ENCODE data around the gene SLC6A7.

Gene SLC6A7

DNA sequence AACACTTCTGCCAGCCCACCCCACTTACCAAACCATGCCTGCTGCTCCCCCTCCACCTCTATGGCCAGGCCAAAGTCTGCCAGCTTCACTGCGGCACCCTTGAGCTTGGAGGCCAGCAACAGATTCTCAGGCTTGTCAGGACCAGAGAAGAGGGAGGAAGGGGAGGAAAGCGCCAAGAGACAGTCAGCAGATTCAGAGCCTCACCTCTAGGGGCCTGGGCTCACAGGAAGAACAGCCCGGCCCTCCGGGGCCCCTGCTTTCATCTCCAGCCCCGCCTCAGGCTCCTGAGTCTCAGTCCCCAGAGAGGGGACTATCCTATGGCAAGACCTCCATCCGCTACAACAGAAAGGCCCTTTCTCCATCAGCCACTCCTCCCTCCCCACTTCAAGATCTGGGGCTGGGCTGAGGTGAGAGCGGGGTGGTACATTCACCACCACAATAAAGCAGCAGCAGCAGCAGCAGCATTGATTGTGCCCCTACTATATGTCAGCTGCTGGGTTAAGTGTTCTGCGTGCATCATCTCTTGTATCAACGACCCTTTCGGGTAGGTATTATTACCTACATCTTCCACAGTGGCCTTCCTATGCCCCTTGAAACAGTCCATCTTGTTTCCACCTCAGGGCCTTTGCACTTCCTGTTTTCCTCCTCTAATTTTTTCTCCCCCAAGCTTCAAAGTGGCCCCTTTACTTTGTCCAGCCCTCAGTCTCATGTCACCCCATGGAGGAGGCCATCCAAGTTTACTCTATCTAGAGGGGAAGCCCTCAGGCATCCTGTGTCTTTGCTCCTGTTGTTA, 63.8 kb downstream of the SLC6A7 start:
- H3K27me3 ChIP-seq, result no peaks in the 10 kb centered on the region
- H3K4me2 ChIP-seq, result peak overlapping the region; percentile 85
- no peak overlapping the region; the same call in 1 of the 2 replicates for H3K4me3 ChIP-seq
- TF ChIP-seq Cebpa-rat (IDR thresholded peaks at IDR 0.05), result no peak
- peak overlapping the region; percentile 67 for H3K9ac ChIP-seq
- H3K36me3 ChIP-seq, result no peaks in the 10 kb centered on the region
- H3K27ac ChIP-seq, result peak overlapping the region; percentile 71
- H4K20me1 ChIP-seq, result no peaks in the 10 kb centered on the region
- H3K4me1 ChIP-seq, result peaks cover 73% of the 10 kb centered on the region
- no peaks in the 10 kb centered on the region for H3K9me3 ChIP-seq

DNA sequence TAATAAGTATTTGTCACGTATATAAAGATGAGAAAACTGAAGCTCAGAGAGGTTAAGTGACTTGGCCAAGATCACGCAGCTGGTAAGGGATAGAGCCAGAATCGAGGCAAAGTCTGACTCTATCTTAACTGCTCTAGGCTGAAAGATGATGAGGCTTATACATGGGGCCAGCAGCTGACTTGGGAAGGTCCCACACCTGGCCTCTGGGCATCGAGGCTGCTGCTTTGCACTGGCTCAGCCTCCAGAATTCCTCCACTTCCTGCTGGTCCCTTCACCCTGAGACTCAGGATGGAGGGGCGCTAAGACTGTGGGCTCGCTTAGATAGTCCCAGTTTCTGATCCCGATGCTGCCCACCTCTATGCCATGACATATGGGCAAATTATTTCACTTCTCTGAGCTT, 64.5 kb downstream of the SLC6A7 start:
- no peaks in the 10 kb centered on the region for H4K20me1 ChIP-seq
- H3K27me3 ChIP-seq, result no peaks in the 10 kb centered on the region
- H3K9ac ChIP-seq, result peak overlapping the region; percentile 67
- H3K36me3 ChIP-seq, result no peaks in the 10 kb centered on the region
- peak overlapping the region; percentile 85 for H3K4me2 ChIP-seq
- H3K9me3 ChIP-seq, result no peaks in the 10 kb centered on the region
- H3K4me1 ChIP-seq, result peaks cover 80% of the 10 kb centered on the region
- no peak for TF ChIP-seq Cebpa-rat (IDR thresholded peaks at IDR 0.05)
- H3K27ac ChIP-seq, result peak overlapping the region; percentile 69
- peak overlapping the region; percentile 8; the same call in 1 of the 2 replicates for H3K4me3 ChIP-seq

DNA sequence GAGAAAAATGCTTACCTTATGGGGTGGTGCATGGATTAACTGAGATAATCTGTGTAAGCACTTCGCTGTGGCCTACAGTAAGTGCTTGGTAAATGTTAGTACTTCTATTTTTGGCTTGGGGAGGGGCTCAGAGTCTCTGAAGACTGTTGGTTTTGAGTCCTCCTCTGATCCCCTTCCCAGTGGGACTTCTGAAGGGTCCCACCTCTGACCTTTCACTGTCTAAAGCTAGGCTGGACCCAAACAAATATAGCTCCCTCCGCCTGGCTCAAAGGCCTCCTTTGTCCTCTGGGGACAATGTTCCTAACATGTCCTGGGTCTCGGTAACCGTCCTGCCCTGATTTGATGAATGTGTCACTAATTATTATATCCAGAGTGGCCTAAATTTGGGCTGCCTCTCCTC, 64.9 kb downstream of the SLC6A7 start:
- no peaks in the 10 kb centered on the region for H4K20me1 ChIP-seq
- peak overlapping the region; percentile 69 for H3K27ac ChIP-seq
- H3K36me3 ChIP-seq, result no peaks in the 10 kb centered on the region
- H3K4me2 ChIP-seq, result peak overlapping the region; percentile 85
- H3K4me1 ChIP-seq, result peaks cover 85% of the 10 kb centered on the region
- peak overlapping the region; percentile 67 for H3K9ac ChIP-seq
- no peak for TF ChIP-seq Cebpa-rat (IDR thresholded peaks at IDR 0.05)
- no peaks in the 10 kb centered on the region for H3K9me3 ChIP-seq
- H3K27me3 ChIP-seq, result no peaks in the 10 kb centered on the region
- H3K4me3 ChIP-seq, result peak overlapping the region; percentile 8; the same call in 1 of the 2 replicates

DNA sequence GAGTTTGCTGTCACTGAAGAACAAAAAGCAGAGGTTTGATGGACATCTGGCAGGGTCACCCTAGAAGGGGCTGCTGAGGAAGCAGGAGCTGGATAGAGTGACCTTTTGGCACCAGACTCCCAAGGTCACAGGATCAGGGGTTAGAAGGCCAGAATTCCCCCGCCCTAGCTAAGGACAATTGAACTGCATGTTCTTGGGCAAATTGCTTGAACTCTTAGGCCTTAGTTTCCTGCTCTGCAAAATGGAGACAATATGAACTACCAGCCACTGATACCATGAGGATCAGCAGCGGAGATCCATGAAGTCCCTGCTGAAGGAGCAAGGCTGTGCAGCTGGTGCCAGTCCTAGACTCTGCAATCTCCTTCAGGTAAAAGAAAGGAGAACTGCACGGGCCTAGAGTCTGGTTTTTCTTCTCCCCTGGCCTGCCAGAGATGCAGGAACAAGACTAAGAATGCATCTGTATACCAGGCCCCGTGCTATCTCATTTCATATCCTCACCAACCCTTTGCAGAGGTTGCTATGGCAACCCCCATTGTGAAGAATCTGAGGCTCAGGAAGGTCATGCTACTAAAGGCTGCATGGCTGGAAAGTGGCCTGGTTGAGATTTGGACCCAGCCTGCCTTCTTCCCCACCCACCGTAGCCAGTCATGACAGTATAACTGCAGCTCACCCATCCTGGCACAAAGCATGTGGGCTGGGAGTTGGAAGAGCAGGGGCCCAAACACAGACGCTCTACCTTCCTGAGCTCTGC, 66.0 kb downstream of the SLC6A7 start:
- no peaks in the 10 kb centered on the region for H3K27me3 ChIP-seq
- no peaks in the 10 kb centered on the region for H4K20me1 ChIP-seq
- H3K27ac ChIP-seq, result peak overlapping the region; percentile 69
- H3K4me2 ChIP-seq, result peak overlapping the region; percentile 85
- H3K4me1 ChIP-seq, result peaks cover 95% of the 10 kb centered on the region
- H3K9me3 ChIP-seq, result no peaks in the 10 kb centered on the region
- peak overlapping the region; percentile 67; the same call in 1 of the 2 replicates for H3K9ac ChIP-seq
- H3K4me3 ChIP-seq, result no peak overlapping the region
- H3K36me3 ChIP-seq, result no peaks in the 10 kb centered on the region
- no peak for TF ChIP-seq Cebpa-rat (IDR thresholded peaks at IDR 0.05)

DNA sequence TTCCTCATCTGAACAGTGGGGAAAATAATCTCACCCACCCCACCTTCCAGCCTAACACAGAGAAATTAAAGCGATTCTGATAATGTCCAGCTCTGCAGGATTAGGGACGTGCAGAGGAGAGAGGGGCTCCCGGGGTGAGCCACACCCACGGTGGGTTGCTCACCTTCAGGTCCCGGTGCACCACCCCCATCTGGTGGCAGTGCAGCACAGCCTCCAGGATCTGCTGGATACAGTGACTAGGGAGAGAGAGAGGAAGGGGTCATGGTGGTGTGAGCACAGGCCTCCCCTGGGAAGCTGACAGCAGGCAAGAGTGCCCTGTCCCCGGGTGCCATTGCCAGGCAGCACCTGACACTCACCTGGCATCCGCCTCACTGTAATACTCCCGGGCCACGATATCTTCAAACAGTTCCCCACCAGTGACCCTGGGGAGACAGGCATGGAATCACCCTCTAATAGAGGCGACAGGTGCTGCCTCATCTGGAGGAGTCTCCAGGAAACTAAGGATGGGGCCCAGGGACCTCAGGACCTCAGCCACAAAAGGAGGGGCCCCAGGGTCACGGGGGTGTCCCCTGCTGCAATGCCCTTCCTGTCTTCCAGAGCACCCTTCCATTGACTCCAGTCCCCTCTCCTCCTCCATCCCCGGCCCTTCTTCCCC, 66.7 kb downstream of the SLC6A7 start:
- TF ChIP-seq Cebpa-rat (IDR thresholded peaks at IDR 0.05), result no peak
- H3K4me1 ChIP-seq, result peaks cover 100% of the 10 kb centered on the region
- H3K36me3 ChIP-seq, result no peaks in the 10 kb centered on the region
- no peaks in the 10 kb centered on the region for H3K9me3 ChIP-seq
- no peaks in the 10 kb centered on the region for H3K27me3 ChIP-seq
- H3K4me3 ChIP-seq, result no peak overlapping the region
- H3K4me2 ChIP-seq, result peak overlapping the region; percentile 85
- H3K9ac ChIP-seq, result peak overlapping the region; percentile 67; the same call in 1 of the 2 replicates
- H3K27ac ChIP-seq, result peak overlapping the region; percentile 38; the same call in 1 of the 2 replicates
- H4K20me1 ChIP-seq, result no peaks in the 10 kb centered on the region

DNA sequence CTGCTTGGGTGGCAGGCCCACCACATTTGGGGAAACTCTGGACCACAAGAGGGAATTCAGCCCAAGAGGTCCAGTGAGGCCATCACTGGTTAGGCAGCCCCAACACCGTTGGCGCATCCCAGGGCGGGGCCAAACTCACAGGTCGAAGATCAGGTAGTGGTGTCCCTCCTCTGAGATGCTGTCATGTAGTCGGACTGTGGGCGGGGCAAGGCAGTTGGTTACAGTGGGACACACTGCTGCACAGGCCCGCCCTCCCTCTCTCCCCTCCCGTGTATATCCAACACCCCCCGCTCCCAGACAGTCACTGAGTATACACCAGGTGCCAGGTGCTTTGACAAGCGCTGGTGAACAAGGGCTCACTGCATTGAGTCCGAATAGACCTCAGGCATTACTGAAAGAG, 67.6 kb downstream of the SLC6A7 start:
- H3K27me3 ChIP-seq, result no peaks in the 10 kb centered on the region
- H3K9me3 ChIP-seq, result no peaks in the 10 kb centered on the region
- H4K20me1 ChIP-seq, result no peaks in the 10 kb centered on the region
- no peaks in the 10 kb centered on the region for H3K36me3 ChIP-seq
- H3K27ac ChIP-seq, result peak overlapping the region; percentile 79
- H3K4me2 ChIP-seq, result peak overlapping the region; percentile 85
- TF ChIP-seq Cebpa-rat (IDR thresholded peaks at IDR 0.05), result no peak
- H3K4me1 ChIP-seq, result peaks cover 100% of the 10 kb centered on the region
- H3K9ac ChIP-seq, result peak overlapping the region; percentile 48; the same call in 1 of the 2 replicates
- no peak overlapping the region for H3K4me3 ChIP-seq

DNA sequence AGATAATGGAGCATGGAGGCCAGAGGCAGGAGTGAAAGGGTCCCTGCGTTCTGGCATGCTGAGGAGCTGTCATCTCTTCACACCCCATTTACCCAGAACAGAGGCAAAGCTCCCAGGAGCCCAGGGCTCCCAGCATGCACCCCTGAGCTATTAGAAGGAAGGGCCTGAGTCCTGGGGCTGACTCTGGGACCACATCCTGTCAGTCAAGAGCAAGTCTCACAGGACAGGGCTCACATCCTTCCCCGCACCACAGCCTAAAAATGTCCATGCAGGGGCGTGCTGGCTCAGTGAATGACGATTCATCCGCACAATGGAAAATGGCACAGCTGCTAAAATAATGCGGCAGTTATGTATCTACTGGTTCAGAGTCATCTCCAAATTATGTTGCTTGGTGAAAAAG, 68.3 kb downstream of the SLC6A7 start:
- Histone ChIP-seq H3K4me1 (peaks cover 100% of the 10 kb centered on the region), H3K9me3 (no peaks in the 10 kb centered on the region), H4K20me1 (no peaks in the 10 kb centered on the region), H3K27ac (peak overlapping the region; percentile 79), H3K4me2 (peak overlapping the region; percentile 85), H3K36me3 (no peaks in the 10 kb centered on the region), H3K9ac (peak overlapping the region; percentile 48; the same call in 1 of the 2 replicates), H3K27me3 (no peaks in the 10 kb centered on the region), H3K4me3 (no peak overlapping the region)
- TF ChIP-seq Cebpa-rat (IDR thresholded peaks at IDR 0.05), result no peak

Data from BLaER1 (cell line).